Neuronal stem cell (in vitro differentiated cells): ENCODE results near the gene SEC24D.

Experiments
- DNase-seq: peaks from one replicate; pipeline ENCODE4 v3.0.0-alpha.2; 2013; ENCODE audit warnings: low spot score
- H2AFZ ChIP-seq: one replicate; pipeline ENCODE4 v1.6.1; 2013; ENCODE audit warnings: mild to moderate bottlenecking, low read length, inconsistent platforms
- H2AK5ac ChIP-seq: 2 replicates; pipeline ENCODE4 v1.6.1; 2013; ENCODE audit warnings: low read depth, mild to moderate bottlenecking, inconsistent platforms, low read length, moderate library complexity, mixed read lengths
- H2BK120ac ChIP-seq: 2 replicates; pipeline ENCODE4 v1.6.1; 2013; ENCODE audit warnings: low read depth, mild to moderate bottlenecking, inconsistent platforms, low read length, moderate library complexity, mixed read lengths
- H2BK12ac ChIP-seq: one replicate; pipeline ENCODE4 v1.6.1; 2013; ENCODE audit warnings: low read length, inconsistent platforms
- H2BK15ac ChIP-seq: 2 replicates; pipeline ENCODE4 v1.6.1; 2013; ENCODE audit warnings: mild to moderate bottlenecking, low read length, inconsistent platforms, mixed read lengths
- H2BK5ac ChIP-seq: one replicate; pipeline ENCODE4 v1.6.1; 2013; ENCODE audit warnings: inconsistent platforms, mild to moderate bottlenecking, low read length, moderate library complexity
- H3K14ac ChIP-seq: one replicate; pipeline ENCODE4 v1.6.1; 2013; ENCODE audit warnings: low read length, inconsistent platforms
- H3K18ac ChIP-seq: 2 replicates; pipeline ENCODE4 v1.6.1; 2013; ENCODE audit warnings: low read length, inconsistent platforms
- H3K23ac ChIP-seq: 2 replicates; pipeline ENCODE4 v1.6.1; 2013; ENCODE audit warnings: low read depth, mild to moderate bottlenecking, mixed read lengths, low read length, inconsistent platforms; ENCODE audit not compliant: poor library complexity
- H3K27ac ChIP-seq: replicated peaks from 3 replicates; pipeline ENCODE4 v1.5.1; 2013; ENCODE audit warnings: low read length, inconsistent platforms
- H3K27me3 ChIP-seq, 3 experiments: 2 replicates each; pipeline ENCODE4 v1.6.1; 2013; ENCODE audit warnings: low read length in 3 of 3, mild to moderate bottlenecking in 2 of 3, inconsistent platforms in 1 of 3, low read depth in 1 of 3, mixed read lengths in 1 of 3, moderate library complexity in 1 of 3; ENCODE audit not compliant: control insufficient read depth in 3 of 3, insufficient read depth in 3 of 3
- H3K36me3 ChIP-seq, 2 donors: replicated peaks in 1 of 2; 2 replicates each; pipeline ENCODE4 v1.6.1; 2013; ENCODE audit warnings: low read length in 2 of 2; ENCODE audit not compliant: control insufficient read depth in 2 of 2, insufficient read depth in 2 of 2
- H3K4ac ChIP-seq: 2 replicates; pipeline ENCODE4 v1.6.1; 2013; ENCODE audit warnings: inconsistent platforms, mild to moderate bottlenecking, low read length, moderate library complexity
- H3K4me1 ChIP-seq, 2 donors: 1 replicate in 1 of 2; 2 replicates in 1 of 2; pipeline ENCODE4 v1.6.1; 2013; ENCODE audit warnings: low read length in 2 of 2, low read depth in 1 of 2; ENCODE audit not compliant: control insufficient read depth in 2 of 2, insufficient read depth in 1 of 2
- H3K4me2 ChIP-seq: one replicate; pipeline ENCODE4 v1.6.1; 2013; ENCODE audit warnings: mild to moderate bottlenecking, low read length, inconsistent platforms; ENCODE audit not compliant: insufficient read depth, poor library complexity, severe bottlenecking
- H3K4me3 ChIP-seq, 2 donors: 2 replicates each; pipeline ENCODE4 v1.5.1; 2013; ENCODE audit warnings: low read length in 2 of 2, mild to moderate bottlenecking in 2 of 2, inconsistent platforms in 1 of 2, moderate library complexity in 1 of 2
- H3K79me1 ChIP-seq: one replicate; pipeline ENCODE4 v1.6.1; 2013; ENCODE audit warnings: low read depth, mild to moderate bottlenecking, inconsistent platforms, low read length, moderate library complexity
- H3K9ac ChIP-seq: one replicate; pipeline ENCODE4 v1.6.1; 2013; ENCODE audit warnings: mild to moderate bottlenecking, low read depth, low read length, inconsistent platforms; ENCODE audit not compliant: poor library complexity
- H3K9me3 ChIP-seq, 2 donors: replicated peaks in 1 of 2; 2 replicates each; pipeline versions ENCODE3 to v1.6.1; 2013; ENCODE audit warnings: low read length in 2 of 2, mild to moderate bottlenecking in 2 of 2, inconsistent platforms in 1 of 2, low read depth in 1 of 2, mixed read lengths in 1 of 2, moderate library complexity in 1 of 2; ENCODE audit not compliant: control insufficient read depth in 2 of 2, insufficient read depth in 1 of 2
- H4K8ac ChIP-seq: one replicate; pipeline ENCODE4 v1.6.1; 2013; ENCODE audit warnings: low read depth, mild to moderate bottlenecking, inconsistent platforms, low read length, moderate library complexity
- H4K91ac ChIP-seq: one replicate; pipeline ENCODE4 v1.6.1; 2013; ENCODE audit warnings: low read length, low read depth, mild to moderate bottlenecking, inconsistent platforms; ENCODE audit not compliant: poor library complexity
- WGBS, 2 donors: extraction: QIAGEN DNeasy Blood & Tissue Kit; methylation state at CpG; one replicate each; pipeline ENCODE4 v1.1.7; 2013; ENCODE audit warnings: missing lambda C conversion rate in 2 of 2, mixed read lengths in 1 of 2; ENCODE audit not compliant: insufficient read length in 2 of 2, insufficient replicate concordance in 1 of 2; ENCODE audit errors: extremely low coverage in 2 of 2; 5-methylcytosine and 5-hydroxymethylcytosine counted together

The SEC24D gene

GRCh38 chr4:118774321-118774720, 61.6 kb downstream of the SEC24D start:
- Histone ChIP-seq H3K18ac (no peak overlapping the region), H4K8ac (no peak overlapping the region), H2BK12ac (no peak overlapping the region), H2BK5ac (no peak overlapping the region), H2BK120ac (no peak overlapping the region), H2AK5ac (no peak overlapping the region), H3K9me3 (no peaks in the 10 kb centered on the region), H3K4ac (no peak overlapping the region), H3K36me3 (no peaks in the 10 kb centered on the region), H3K4me3 (no peak overlapping the region), H3K9ac (no peak overlapping the region), H3K4me1 (peaks cover 1 to 3% of the 10 kb centered on the region in 2 donors), H3K14ac (no peak overlapping the region), H3K27me3 (no peaks in the 10 kb centered on the region), H3K4me2 (no peak overlapping the region), H3K27ac (no peak overlapping the region), H4K91ac (no peak overlapping the region), H3K79me1 (no peaks in the 10 kb centered on the region), H2AFZ (no peak overlapping the region), H3K23ac (no peak overlapping the region), H2BK15ac (no peak overlapping the region)
- no peak for DNase-seq
- no CpG with 5 or more reads among the region's 1 CpG for WGBS, 2 donors

GRCh38 chr4:118773429-118773792, 62.5 kb downstream of the SEC24D start:
- no peak overlapping the region for H3K23ac ChIP-seq
- H3K27me3 ChIP-seq, result no peaks in the 10 kb centered on the region
- no peaks in the 10 kb centered on the region for H3K9me3 ChIP-seq
- H3K9ac ChIP-seq, result no peak overlapping the region
- H2BK5ac ChIP-seq, result no peak overlapping the region
- no peak for DNase-seq
- H2AFZ ChIP-seq, result no peak overlapping the region
- H3K4ac ChIP-seq, result no peak overlapping the region
- no peak overlapping the region for H2AK5ac ChIP-seq
- no peaks in the 10 kb centered on the region for H3K36me3 ChIP-seq
- H3K27ac ChIP-seq, result no peak overlapping the region
- H3K4me1 ChIP-seq, result peaks cover 1 to 6% of the 10 kb centered on the region in 2 donors
- no peak overlapping the region for H4K8ac ChIP-seq
- H3K79me1 ChIP-seq, result no peaks in the 10 kb centered on the region
- H3K18ac ChIP-seq, result no peak overlapping the region
- no peak overlapping the region for H2BK15ac ChIP-seq
- no CpG with 5 or more reads among the region's 2 CpGs for WGBS, 2 donors
- H4K91ac ChIP-seq, result no peak overlapping the region
- no peak overlapping the region for H3K4me2 ChIP-seq
- H2BK12ac ChIP-seq, result no peak overlapping the region
- no peak overlapping the region for H2BK120ac ChIP-seq
- H3K4me3 ChIP-seq, result no peak overlapping the region
- H3K14ac ChIP-seq, result no peak overlapping the region

- WGBS, 2 donors, result 100% methylated on average over 1 of the region's 3 CpGs; no CpG with 5 or more reads in 1 of the 2 donors
- H2BK120ac ChIP-seq, result no peak overlapping the region
- H3K27ac ChIP-seq, result no peak overlapping the region
- H2BK15ac ChIP-seq, result no peak overlapping the region
- no peaks in the 10 kb centered on the region for H3K36me3 ChIP-seq
- H3K23ac ChIP-seq, result no peak overlapping the region
- H3K4me1 ChIP-seq, result peaks cover 1 to 6% of the 10 kb centered on the region in 2 donors
- no peak overlapping the region for H2AFZ ChIP-seq
- no peaks in the 10 kb centered on the region for H3K9me3 ChIP-seq
- no peak overlapping the region for H3K4me2 ChIP-seq
- H3K4me3 ChIP-seq, result no peak overlapping the region
- no peaks in the 10 kb centered on the region for H3K79me1 ChIP-seq
- no peak overlapping the region for H3K9ac ChIP-seq
- H4K91ac ChIP-seq, result no peak overlapping the region
- no peak overlapping the region for H2AK5ac ChIP-seq
- H3K27me3 ChIP-seq, result no peaks in the 10 kb centered on the region
- H2BK12ac ChIP-seq, result no peak overlapping the region
- no peak overlapping the region for H3K4ac ChIP-seq
- no peak for DNase-seq
- H2BK5ac ChIP-seq, result no peak overlapping the region
- no peak overlapping the region for H3K14ac ChIP-seq
- H3K18ac ChIP-seq, result no peak overlapping the region
- no peak overlapping the region for H4K8ac ChIP-seq
Observed at GRCh38 chr4:118772767-118773428, 63.0 kb downstream of the SEC24D start.

- Histone ChIP-seq H2BK15ac (no peak overlapping the region), H3K79me1 (no peaks in the 10 kb centered on the region), H3K18ac (no peak overlapping the region), H2BK5ac (no peak overlapping the region), H2BK120ac (no peak overlapping the region), H3K36me3 (peaks cover 0 to 4% of the 10 kb centered on the region in 2 donors), H4K8ac (no peak overlapping the region), H3K4me2 (no peak overlapping the region), H2AK5ac (no peak overlapping the region), H3K4me1 (peaks cover 1 to 6% of the 10 kb centered on the region in 2 donors), H3K27me3 (no peaks in the 10 kb centered on the region), H3K9ac (no peak overlapping the region), H3K23ac (no peak overlapping the region), H3K27ac (no peak overlapping the region), H2BK12ac (no peak overlapping the region), H3K14ac (no peak overlapping the region), H3K9me3 (no peaks in the 10 kb centered on the region), H3K4ac (no peak overlapping the region), H2AFZ (no peak overlapping the region), H3K4me3 (no peak overlapping the region), H4K91ac (no peak overlapping the region)
- DNase-seq, result peak; percentile 18
- WGBS, 2 donors, result no CpG with 5 or more reads among the region's 7 CpGs
Observed at GRCh38 chr4:118772081-118772766, 63.7 kb downstream of the SEC24D start.
